GM20431 (cell line): ENCODE measurements around the gene OR8U1.
"Not testable (repeated sequence)": the region's sequence is repeated elsewhere in the genome, so short reads cannot be mapped to it uniquely, and the experiment has no call there.

Source experiments
- in situ Hi-C: fragments of 300-500 bp; cut with MseI, MboI; formaldehyde crosslinking; loops from one replicate; pipeline ENCODE4 v1.15.0; 2020; ENCODE audit warnings: low sequenced_read_pairs; ENCODE audit not compliant: unreplicated experiment

The OR8U1 gene

DNA sequence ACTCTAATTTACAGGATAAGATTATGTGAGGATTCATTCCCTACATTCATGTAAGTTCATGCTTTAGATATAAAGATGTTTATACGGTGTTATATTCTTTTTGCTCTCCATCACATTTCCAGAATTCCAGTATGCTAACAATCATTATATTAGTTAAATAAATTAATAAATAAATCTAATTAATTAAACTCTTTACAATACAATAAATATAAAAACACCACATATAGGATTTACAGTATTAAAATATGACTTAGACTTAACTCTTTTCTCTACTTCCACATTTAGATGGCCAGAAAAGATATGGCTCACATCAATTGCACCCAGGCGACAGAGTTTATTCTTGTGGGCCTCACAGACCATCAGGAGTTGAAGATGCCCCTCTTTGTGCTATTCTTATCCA lies at the start of gene OR8U1:
OR8U1 (plus strand) TSS at position 301 of the 400 bp plus-strand sequence; CDS start at position 301, 0 bp downstream.
- in situ Hi-C loops, result no loop called here

DNA sequence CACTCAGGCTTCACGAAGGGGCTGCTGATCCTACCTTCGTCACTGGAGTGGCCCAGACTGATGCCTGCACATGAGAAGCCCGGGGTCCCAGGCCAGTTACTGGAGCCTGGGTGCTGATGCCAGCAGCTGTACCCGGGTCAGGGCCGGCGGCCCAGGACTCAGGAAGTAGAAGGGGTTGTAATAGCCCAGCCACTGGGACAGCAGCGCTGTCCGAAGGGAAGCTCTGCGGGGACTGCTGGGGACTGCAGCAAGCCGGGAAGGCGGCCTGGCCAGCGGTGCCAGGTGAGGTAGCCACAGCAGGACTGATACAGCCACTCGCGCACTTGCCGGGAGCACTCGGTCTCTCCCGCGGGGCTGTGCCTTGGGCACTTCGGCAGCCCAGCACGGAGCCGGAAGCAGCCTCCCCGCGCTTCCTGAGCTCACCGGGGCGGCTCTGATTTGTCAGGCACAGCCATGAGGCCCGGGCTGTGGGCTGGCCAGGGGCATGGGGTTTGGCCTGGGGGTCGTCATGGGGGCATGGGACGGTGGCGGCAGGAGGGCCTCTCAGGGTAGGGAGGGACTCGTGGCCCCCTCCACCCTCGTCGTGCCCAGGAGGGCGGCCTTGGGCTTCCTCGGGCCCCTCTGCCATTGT lies 43.4 kb upstream of the OR8U1 start:
- in situ Hi-C loops, result no loop called here

DNA sequence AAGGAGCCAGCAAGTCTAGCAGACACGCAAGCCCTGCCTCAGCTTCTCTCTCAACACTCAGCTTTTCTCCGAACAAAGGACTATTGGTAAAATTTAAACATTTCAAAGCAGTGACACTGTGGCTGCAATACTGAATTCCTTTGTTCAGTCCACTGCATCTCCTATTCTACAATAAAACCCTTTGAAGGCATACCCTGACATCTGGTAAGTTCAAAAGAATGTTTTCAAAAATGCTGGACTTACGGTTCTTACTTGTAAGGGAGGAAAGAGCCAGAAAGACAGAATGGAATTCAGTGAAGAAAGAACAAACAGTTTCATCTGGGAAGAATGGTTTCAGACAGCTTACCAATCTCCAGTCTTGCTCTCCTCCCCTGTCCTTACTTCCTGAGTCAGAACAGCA lies 42.3 kb upstream of the OR8U1 start:
- in situ Hi-C loops, result no loop called here

DNA sequence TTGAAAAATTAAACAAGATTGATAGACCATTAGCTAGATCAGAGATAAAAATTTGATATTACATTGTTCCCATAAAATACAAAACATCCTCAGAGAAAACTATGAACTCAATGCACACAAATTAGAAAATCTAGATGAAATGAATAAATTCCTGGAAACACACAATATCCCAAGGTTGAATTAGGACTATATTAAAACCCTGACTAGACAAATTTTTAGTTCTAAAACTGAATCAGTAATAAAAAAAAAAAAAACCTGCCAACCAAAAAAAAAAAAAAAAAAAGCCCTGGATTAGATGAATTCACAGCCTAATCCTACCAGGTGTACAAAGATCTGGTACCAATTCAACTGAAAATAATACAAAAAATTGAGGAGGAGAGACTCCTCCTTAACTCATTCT lies 35.1 kb upstream of the OR8U1 start:
- in situ Hi-C loops, result no loop called here

DNA sequence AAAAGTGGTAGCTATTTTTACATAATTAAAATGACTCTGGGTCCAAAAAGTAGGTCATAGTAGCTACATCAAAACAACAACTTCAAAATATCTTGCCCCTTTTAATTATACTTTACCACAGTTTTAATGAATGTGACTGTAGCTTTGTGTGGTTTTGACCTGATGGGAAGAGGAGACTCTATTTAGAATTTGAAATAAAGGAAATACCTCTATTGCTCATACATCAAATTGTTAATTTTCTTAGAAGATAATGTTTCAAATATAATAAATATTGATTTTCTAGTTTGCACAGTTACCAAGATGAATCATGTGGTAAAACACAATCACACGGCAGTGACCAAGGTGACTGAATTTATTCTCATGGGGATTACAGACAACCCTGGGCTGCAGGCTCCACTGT lies 29.7 kb upstream of the OR8U1 start, which contains the start of gene OR8K1:
OR8K1 (plus strand) TSS at position 301 of the 400 bp plus-strand sequence; CDS start at position 301, 0 bp downstream.
- in situ Hi-C loops, result no loop called here

DNA sequence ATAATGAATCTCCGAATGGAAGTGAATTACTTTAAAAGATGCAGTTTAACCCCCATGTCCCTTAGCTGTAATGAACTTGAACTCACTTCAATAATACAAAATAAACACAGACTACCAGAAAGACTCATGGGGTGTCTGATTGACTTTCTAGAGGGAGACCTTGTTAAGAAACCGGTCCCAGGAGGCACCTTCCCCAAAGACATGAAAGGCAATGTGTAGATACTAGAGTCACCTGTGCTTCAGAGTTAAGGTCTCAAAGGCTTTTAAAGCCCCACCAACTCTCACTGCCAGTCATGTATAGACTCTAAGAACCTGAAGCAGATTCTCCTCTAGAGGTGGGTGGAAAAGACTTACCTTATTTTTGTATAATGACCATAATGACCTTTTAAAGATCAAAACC lies 21.4 kb upstream of the OR8U1 start, which contains the start of gene OR8J1:
OR8J1 (plus strand) TSS at position 301 of the 400 bp plus-strand sequence. CDS start 5,956 bp downstream, outside the sequence.
- in situ Hi-C loops, result no loop called here

DNA sequence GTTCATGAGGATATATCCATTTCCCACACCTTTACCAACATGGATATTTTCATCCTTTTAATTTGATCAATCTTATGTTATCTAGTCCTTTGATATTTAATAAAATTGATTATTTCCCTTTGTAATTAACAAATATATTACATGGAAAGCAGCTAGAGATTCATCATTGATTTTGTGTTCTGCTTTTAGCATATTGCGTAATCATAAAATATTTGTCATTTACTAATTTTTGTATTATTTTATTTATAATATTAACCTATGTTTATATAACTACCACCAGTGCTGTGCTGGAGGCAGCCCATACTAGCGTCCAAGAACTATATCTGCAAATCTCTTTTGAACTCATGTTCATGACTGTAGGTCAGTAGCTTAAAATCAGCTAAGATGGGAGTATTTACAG lies 4.7 kb downstream of the OR8U1 start:
- in situ Hi-C loops, result no loop called here

DNA sequence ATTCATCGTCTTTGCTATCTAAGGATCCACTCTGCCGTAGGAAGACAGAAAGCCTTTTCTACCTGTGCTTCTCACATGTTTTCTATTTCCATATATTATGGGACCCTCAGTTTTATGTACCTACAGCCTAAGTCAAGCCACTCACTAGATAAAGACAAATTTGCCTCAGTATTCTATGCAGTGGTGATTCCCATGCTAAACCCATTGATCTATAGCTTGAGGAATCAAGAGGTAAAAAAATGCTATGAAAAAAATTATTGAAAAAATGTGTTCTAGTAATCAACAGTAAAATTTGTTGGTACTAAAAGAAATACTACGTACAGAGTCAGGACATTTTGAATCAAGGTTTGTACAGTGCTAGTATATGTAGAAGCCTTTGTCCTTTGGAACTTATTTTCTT lies 19.0 kb downstream of the OR8U1 start:
- in situ Hi-C loops, result no loop called here

DNA sequence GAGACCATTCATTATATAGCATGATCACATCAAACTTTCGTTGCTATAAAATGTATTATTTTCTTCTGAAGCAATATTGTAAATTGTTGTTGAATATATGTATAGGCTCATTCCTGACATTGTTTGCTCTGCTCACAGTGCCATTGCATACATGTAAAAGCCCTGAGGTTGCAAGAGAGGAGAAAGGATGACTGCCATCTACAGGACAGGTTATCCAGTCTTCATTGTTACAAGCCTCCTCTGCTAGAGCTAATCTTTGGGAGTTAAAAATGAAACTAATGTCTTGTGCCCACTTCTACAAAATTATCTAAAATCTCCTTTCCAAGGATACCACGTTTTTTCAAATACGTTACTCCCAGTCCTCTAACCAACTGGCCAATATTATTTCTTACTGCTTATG lies 20.6 kb downstream of the OR8U1 start:
- in situ Hi-C loops, result no loop called here

DNA sequence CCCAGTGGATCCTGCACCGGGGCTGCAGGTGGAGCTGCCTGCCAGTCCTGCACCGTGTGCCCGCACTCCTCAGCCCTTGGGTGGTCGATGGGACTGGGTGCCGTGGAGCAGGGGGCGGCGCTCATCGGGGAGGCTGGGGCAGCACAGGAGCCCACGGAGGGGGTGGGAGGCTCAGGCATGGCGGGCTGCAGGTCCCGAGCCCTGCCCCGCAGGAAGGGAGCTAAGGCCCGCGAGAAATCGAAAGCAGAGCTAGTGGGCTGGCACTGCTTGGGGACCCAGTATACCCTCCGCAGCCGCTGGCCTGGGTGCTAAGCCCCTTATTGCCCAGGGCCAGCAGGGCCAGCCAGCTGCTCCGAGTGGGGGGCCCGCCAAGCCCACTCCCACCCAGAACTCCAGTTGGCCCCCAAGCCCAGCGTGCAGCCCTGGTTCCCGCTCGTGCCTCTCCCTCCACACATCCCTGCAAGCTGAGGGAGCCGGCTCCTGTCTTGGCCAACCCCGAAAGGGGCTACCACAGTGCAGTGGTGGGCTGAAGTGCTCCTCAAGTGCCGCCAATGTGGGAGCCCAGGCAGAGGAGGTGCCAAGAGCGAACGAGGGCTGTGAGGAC lies 26.5 kb downstream of the OR8U1 start:
- in situ Hi-C loops, result not testable (repeated sequence)

DNA sequence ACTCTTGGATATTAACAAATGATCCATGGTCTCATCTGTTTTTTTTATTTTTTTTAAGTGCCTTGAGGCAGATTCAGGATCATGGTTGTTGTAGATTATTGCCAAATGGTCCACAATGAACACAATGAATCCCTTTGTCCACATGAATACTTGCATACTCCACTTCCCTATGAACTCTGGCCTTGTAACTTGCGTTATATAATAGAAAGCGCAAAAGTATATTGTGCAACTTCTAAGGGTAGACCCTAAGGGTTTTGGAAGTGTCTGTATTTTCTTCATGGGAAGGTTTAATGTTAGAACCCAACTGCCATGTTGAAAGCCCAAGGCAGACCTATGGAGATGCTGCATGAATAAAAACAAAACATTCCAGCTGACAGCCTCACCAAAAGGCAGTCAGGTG lies 29.0 kb downstream of the OR8U1 start:
- in situ Hi-C loops, result no loop called here

DNA sequence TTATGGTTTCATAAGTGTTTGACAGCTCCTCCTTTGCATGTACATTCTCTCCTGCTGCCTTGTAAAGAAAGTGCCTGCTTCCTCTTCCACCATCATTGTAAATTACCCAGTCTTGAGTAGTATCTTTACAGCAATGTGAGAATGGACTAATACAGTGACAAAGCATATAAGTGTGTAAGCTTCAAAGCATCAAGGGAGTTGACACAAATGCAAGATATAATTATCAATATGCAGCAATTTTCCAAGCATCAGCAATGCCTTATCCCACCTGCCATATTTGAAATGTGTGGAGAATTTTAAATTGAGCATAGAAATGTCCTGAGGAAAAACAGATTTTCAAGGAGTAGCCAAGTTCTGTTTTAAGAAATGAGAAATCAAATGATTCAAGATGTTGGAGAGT lies 35.4 kb downstream of the OR8U1 start:
- in situ Hi-C loops, result no loop called here

DNA sequence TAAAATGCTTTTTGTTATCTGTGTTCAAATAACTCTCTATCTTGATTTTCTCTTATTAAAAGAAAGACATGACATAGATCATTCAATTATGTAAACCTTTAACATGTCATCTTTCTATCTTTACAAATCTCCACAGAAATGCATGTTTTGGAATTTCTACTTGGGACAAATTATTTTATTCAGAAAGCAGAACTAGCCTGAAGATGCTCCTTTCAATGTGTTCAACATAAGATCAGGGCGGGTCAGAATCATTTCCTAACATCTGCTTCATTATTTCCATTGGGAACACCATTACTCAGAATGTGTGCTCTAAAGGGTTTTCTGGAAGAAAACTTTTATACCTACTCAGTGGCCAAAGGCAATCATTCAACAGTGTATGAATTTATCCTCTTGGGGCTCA lies 37.0 kb downstream of the OR8U1 start, which contains the start of gene OR5AL1:
OR5AL1 (plus strand) TSS at position 301 of the 400 bp plus-strand sequence.
- in situ Hi-C loops, result no loop called here
